Astrocyte of the spinal cord (primary cell): ENCODE results near the gene LDLRAD3.

Experiments
- DNase-seq: peaks from one replicate; pipeline ENCODE4 v3.0.0; 2011; ENCODE audit warnings: low read depth, low spot score
- H3K4me3 ChIP-seq: 2 replicates; pipeline ENCODE4 v1.5.1; 2011; ENCODE audit warnings: low read depth, mild to moderate bottlenecking, low read length, moderate library complexity
- CTCF ChIP-seq: IDR thresholded peaks from 2 replicates; pipeline ENCODE4 v1.5.1; 2012; ENCODE audit warnings: low read depth, mild to moderate bottlenecking, low read length, inconsistent platforms
- in situ Hi-C: cut with HindIII; loops from 2 replicates; pipeline ENCODE4 v1.10.0; 2017; ENCODE audit warnings: low sequenced_read_pairs

Gene LDLRAD3

DNA sequence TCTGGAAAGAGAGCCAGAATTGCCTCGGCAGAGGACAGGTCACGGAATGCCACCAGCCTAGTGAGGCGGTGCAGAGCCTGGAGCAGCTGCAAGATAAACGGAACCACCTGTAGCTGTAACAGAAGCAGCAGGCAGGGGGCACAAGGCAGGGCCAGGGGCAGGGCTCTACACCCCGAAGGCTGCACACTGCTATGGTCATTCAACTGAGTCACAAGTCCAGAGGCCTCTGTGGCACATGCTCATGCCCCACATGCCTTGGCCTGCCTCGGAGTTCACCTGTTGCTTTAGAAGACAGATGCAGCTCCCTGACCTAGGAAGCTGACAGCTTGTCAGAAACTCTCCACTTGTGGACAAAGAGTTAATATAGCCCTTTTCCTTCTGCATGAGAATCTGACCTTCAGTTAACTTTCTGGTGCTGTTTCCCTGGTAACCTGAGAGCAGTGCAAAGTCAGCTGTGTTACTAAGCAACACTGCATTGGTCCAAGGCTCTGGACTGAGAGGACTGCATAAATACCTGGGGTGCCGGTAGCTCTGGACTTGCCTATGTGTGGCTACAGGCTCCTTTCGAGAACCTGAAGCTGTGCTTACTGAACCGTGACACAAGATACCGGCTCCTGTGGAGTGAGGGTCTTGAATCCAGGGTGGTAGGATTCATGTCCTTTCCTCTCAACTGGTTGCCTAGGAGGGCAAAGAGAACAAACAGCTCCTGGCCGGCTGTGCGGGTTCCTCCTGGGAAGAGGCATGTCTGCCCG lies 334.8 kb downstream of the LDLRAD3 start:
- TF ChIP-seq CTCF = peak; percentile 10
- peak; percentile 42 for DNase-seq
- no peak overlapping the region for H3K4me3 ChIP-seq
- in situ Hi-C loops = no loop called here

GRCh38 chr11:36280531-36280930 lies 336.7 kb downstream of the LDLRAD3 start:
- H3K4me3 ChIP-seq = no peak overlapping the region
- no peak for TF ChIP-seq CTCF
- DNase-seq = no peak
- in situ Hi-C loops = no loop called here
